ENCODE data around the gene CDH8. TPM values are rescaled to one million over a fixed set of nuclear protein-coding genes. Genes with fewer than 3 reads are reported as not detected.

CDH8 gene
- total RNA-seq, 1 experiment from 2014 or later, result 2.5 TPM

- Histone ChIP-seq H3K4me3 (replicated peaks in 1 of 2; ENCODE audit: low read depth in 1 of 2, low read length in 2 of 2) (no peak overlapping the region), H3K4me2 (ENCODE audit: low read length) (no peak overlapping the region), H3K9ac (ENCODE audit: low read length) (no peak overlapping the region), H3K4me1 (ENCODE audit: control insufficient read depth in 1 of 2, insufficient read depth in 2 of 2, low read length in 2 of 2) (no peaks in the 10 kb centered on the region), H3K36me3 (ENCODE audit: control insufficient read depth in 1 of 2, insufficient read depth in 2 of 2, low read length in 2 of 2) (no peaks in the 10 kb centered on the region), H3K27me3 (ENCODE audit: insufficient read depth, low read length) (no peaks in the 10 kb centered on the region), H2AFZ (ENCODE audit: low read depth, low read length, poor library complexity, severe bottlenecking) (no peak overlapping the region), H3K9me3 (ENCODE audit: control insufficient read depth in 1 of 2, insufficient read depth in 1 of 2, low read depth in 1 of 2, low read length in 2 of 2) (peaks cover 11 to 15% of the 10 kb centered on the region in 2 experiments; a peak in 2 of 4 replicates), H3K27ac (ENCODE audit: low read depth, low read length) (no peak overlapping the region), H4K20me1 (ENCODE audit: insufficient read depth) (no peaks in the 10 kb centered on the region), H3K79me2 (ENCODE audit: insufficient read depth, low read length) (no peaks in the 10 kb centered on the region), H3K9me2 (ENCODE audit: insufficient read depth) (no peaks in the 10 kb centered on the region)
- no TSS peak for BruUV-seq (replicated peaks)
- TF ChIP-seq EZH2 (IDR thresholded peaks at IDR 0.05), result no peak
- no peak for TF ChIP-seq ZBTB33 (IDR thresholded peaks at IDR 0.05; ENCODE audit: extremely low read depth, insufficient replicate concordance, low read length)
- no peak for TF ChIP-seq ZFX (IDR thresholded peaks at IDR 0.05)
- CTCF ChIA-PET, result no interaction called here
- RAD21 ChIA-PET (ENCODE audit: low non-redundant PET in 1 of 2, low total read pairs in 2 of 2, uncharacterized antibody in 2 of 2, unreplicated experiment in 2 of 2), result no interaction called here
- ATAC-seq, result no peak
- intact Hi-C loops (cut with micrococcal nuclease), result no loop called here
- POLR2A ChIA-PET, result no interaction called here
- no peak for DNase-seq (ENCODE audit: low read depth, low spot score)
These were observed 309.5 kb downstream of the CDH8 start for GRCh38 chr16:61726701-61727100.

DNA sequence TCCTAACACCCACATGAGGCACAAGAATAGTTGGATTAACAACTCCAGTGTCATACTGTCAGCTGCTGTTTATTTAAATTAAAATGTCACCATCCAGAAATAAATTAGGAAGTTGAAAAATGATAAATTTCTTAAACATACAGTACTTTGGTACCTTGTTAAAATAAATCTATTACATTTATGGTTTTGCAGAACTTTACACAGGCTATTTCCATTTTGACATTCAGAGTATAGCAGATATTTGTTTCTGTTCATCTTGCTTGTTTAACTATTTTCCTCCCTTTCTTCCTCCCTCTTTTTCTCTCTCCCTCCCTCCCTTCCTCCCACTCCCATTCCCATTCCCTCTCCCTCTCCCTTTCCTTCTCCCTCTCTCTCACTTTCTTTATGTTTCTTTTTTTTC is 310.1 kb downstream of the CDH8 start:
- ChIA-PET RAD21 (ENCODE audit: low non-redundant PET in 1 of 2, low total read pairs in 2 of 2, uncharacterized antibody in 2 of 2, unreplicated experiment in 2 of 2) (no interaction called here), CTCF (no interaction called here), POLR2A (no interaction called here)
- Histone ChIP-seq H3K4me2 (ENCODE audit: low read length) (no peak overlapping the region), H3K9me3 (ENCODE audit: control insufficient read depth in 1 of 2, insufficient read depth in 1 of 2, low read depth in 1 of 2, low read length in 2 of 2) (peaks cover 9 to 15% of the 10 kb centered on the region in 2 experiments; a peak in 2 of 4 replicates), H3K9me2 (ENCODE audit: insufficient read depth) (no peaks in the 10 kb centered on the region), H3K27me3 (ENCODE audit: insufficient read depth, low read length) (no peaks in the 10 kb centered on the region), H3K4me3 (replicated peaks in 1 of 2; ENCODE audit: low read depth in 1 of 2, low read length in 2 of 2) (no peak overlapping the region), H3K4me1 (ENCODE audit: control insufficient read depth in 1 of 2, insufficient read depth in 2 of 2, low read length in 2 of 2) (no peaks in the 10 kb centered on the region), H3K36me3 (ENCODE audit: control insufficient read depth in 1 of 2, insufficient read depth in 2 of 2, low read length in 2 of 2) (no peaks in the 10 kb centered on the region), H4K20me1 (ENCODE audit: insufficient read depth) (no peaks in the 10 kb centered on the region), H2AFZ (ENCODE audit: low read depth, low read length, poor library complexity, severe bottlenecking) (no peak overlapping the region), H3K27ac (ENCODE audit: low read depth, low read length) (no peak overlapping the region), H3K9ac (ENCODE audit: low read length) (no peak overlapping the region), H3K79me2 (ENCODE audit: insufficient read depth, low read length) (no peaks in the 10 kb centered on the region)
- TF ChIP-seq YY1 (IDR thresholded peaks at IDR 0.05; ENCODE audit: extremely low read depth, insufficient replicate concordance, low read depth, low read length), result no peak
- TF ChIP-seq ELF1 (IDR thresholded peaks at IDR 0.05; ENCODE audit: borderline replicate concordance, low read depth), result no peak
- no peak for TF ChIP-seq RAD21 (IDR thresholded peaks at IDR 0.05; ENCODE audit: low read depth)
- TF ChIP-seq FOSL1 (IDR thresholded peaks at IDR 0.05; ENCODE audit: low read depth), result no peak
- no peak for TF ChIP-seq ZFX (IDR thresholded peaks at IDR 0.05)
- ATAC-seq (no peak), DNase-seq (ENCODE audit: low read depth, low spot score) (no peak)
- intact Hi-C loops (cut with micrococcal nuclease), result no loop called here
- BruUV-seq (replicated peaks), result no TSS peak
